Embryonic facial prominence (tissue), 1 donor: ENCODE data around the gene CCDC60.

Experiments used
- DNase-seq: peaks from one replicate; pipeline ENCODE4 v3.0.0-alpha.2; 2016; ENCODE audit errors: extremely low spot score

Gene CCDC60

GRCh38 chr12:119540476-119540875 lies 205.9 kb downstream of the CCDC60 start:
- no peak for DNase-seq

GRCh38 chr12:119544765-119545625 lies 210.5 kb downstream of the CCDC60 start:
- peak; percentile 31 for DNase-seq

GRCh38 chr12:119546340-119546739 lies 211.8 kb downstream of the CCDC60 start:
- no peak for DNase-seq

DNA sequence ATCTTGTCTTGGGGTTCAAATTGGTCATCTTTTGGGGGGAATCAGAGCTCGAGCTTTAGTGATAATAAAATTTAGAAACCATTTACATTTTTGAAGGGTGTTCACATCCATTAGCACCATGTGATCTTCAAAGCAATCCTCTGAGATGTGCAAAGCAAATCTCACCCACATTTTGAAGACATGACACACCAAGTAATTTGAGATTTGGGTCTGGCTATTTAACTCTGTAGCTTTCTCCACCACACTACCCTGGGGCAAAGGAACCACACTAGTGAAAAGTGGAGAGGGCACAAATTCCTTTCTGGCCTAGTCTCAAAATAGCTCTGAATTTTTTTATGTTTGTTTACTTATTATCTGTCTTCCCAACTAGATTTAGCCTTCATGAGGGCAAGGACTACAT lies 212.5 kb downstream of the CCDC60 start:
- no peak for DNase-seq

DNA sequence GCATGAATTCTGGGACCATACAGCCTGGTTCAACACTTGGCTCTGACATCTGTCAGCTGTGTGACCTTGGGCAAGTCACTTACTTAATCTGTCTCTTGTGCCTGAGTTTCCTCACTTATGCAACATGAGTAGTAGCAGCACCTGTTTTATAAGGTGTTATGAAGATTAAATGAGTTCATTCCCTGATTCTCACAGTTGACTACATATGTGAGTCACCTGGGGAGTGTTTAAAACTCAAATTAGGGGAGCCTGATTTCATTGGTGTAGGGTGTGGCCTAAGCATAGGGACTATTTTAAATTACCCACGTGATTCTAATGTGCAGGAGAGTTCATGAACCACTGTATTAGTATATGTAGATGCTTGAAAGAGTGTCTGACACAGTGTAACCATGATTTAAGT lies 222.3 kb downstream of the CCDC60 start:
- DNase-seq: no peak

- DNase-seq: no peak
These were observed 230.9 kb downstream of the CCDC60 start for GRCh38 chr12:119565404-119565803.

DNA sequence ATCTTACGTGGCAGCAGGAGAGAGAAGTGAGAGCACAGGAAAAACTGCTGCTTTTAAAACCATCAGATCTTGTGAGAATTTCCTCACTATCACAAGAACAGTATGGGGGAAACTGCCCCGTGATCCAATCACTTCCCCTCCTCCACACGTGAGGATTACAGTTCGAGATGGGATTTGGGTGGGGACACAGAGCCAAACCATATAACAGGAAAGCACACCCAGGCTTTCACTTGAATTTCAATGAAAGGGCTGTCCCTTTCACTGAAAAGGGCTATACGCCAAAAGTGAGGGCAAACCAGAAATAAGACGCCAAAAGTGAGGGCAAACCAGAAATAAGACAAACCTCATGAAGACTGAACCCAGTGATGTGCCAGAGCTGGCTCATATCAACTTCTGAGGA lies 236.2 kb downstream of the CCDC60 start:
- no peak for DNase-seq

DNA sequence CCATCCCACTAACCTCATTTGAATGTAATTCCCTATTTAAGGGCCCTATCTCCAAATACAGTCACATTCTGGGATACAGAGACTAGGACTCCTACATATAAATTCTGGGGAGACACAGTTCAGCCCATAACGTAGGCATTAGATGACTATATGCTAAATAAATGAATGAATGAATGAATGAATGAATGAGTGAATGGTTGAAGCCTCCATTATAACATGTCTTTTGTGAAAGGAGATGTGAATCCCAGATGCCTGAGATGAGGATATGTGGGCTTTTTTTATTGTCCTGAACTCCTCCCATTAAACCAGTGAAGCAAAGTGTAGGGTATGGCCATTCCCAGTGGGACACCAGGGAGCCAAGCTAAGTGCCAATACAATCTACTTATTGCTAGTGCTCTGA lies 238.6 kb downstream of the CCDC60 start:
- DNase-seq: no peak

GRCh38 chr12:119574255-119574654 lies 239.7 kb downstream of the CCDC60 start:
- DNase-seq: no peak

- no peak for DNase-seq
These were observed 241.7 kb downstream of the CCDC60 start for GRCh38 chr12:119576118-119576810.

- no peak for DNase-seq
These were observed 242.4 kb downstream of the CCDC60 start for GRCh38 chr12:119576915-119577314.

- no peak for DNase-seq
These were observed 243.6 kb downstream of the CCDC60 start for GRCh38 chr12:119578112-119578511.

- DNase-seq: no peak
These were observed 254.6 kb downstream of the CCDC60 start for GRCh38 chr12:119589097-119589496.

DNA sequence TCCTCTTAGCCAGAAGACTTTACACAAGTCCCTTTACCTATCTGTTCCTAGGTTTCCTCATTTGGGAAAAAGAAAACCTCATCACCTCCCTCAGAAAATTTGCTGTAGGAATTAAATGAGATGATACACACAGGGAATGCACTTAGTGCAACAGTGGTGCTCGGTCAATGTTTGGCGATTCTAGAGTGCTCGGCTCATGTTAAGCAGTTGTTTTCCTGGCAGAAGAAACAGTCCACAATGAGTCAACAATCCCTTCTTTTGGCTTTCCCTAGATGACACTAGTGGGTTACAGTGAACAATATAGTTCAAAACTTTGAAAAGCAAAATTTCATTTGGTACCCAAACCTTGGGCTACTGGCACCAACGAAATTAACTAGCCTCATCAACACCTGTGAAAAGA lies 255.1 kb downstream of the CCDC60 start:
- no peak for DNase-seq
